ENCODE results near the gene RFC4. TPM values are rescaled to one million over a fixed set of nuclear protein-coding genes. Genes with fewer than 3 reads are reported as not detected.

RFC4 gene
- total RNA-seq, 2 donors from 2014 or later, result 13.4 to 40.4 TPM

DNA sequence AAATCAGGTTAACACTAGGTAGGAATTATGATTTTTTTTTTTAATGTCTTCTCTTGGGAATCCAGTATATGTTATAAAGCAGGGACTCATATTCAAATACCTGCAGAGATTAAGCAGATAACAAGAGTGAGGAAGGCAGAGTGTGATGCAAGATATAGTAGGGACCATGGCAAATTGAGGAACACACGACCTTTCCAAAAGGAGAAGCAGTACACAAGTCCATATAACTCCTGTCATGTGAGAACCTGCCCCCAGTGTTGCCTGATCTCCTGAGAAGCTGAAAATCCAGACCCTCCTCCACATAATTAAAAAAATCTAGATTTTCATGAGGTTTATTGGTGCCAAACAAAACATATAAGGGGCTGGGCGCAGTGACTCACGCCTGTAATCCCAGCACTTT lies 3.6 kb downstream of the RFC4 start:
- TF ChIP-seq, protein P1, sequence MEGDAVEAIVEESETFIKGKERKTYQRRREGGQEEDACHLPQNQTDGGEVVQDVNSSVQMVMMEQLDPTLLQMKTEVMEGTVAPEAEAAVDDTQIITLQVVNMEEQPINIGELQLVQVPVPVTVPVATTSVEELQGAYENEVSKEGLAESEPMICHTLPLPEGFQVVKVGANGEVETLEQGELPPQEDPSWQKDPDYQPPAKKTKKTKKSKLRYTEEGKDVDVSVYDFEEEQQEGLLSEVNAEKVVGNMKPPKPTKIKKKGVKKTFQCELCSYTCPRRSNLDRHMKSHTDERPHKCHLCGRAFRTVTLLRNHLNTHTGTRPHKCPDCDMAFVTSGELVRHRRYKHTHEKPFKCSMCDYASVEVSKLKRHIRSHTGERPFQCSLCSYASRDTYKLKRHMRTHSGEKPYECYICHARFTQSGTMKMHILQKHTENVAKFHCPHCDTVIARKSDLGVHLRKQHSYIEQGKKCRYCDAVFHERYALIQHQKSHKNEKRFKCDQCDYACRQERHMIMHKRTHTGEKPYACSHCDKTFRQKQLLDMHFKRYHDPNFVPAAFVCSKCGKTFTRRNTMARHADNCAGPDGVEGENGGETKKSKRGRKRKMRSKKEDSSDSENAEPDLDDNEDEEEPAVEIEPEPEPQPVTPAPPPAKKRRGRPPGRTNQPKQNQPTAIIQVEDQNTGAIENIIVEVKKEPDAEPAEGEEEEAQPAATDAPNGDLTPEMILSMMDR (IDR thresholded peaks at IDR 0.05), result no peak
- Histone ChIP-seq H3K9ac (ENCODE audit: low read depth in 2 of 2, low read length in 2 of 2) (no peak overlapping the region), H3K4me1 (peaks cover 7% of the 10 kb centered on the region), H3K9me3 (no peaks in the 10 kb centered on the region), H3K27ac (no peak overlapping the region), H3K4me3 (no peak overlapping the region), H3K27me3 (no peaks in the 10 kb centered on the region), H3K36me3 (no peaks in the 10 kb centered on the region)
- intact Hi-C loops (cut with DNase I), result no loop called here
- DNase-seq, result no peak

DNA sequence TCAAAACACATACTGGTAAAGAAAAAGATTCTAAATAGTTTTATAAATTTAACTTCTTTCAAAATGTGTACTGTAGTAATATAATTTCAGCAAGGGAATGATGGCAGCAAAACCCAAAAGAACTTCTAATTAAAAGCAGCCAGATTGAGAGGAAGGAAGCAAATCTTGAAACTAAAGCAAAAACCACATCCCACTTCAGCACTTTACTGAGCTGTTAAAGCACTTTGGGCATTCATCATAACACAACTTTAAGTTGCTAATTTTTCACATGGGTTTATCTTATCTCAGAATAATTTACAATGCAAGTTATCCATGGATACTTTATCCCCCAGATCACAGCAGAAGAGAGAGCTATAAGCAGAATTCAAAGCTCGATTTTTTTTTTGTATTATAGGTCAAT lies 6.0 kb downstream of the RFC4 start:
- TF ChIP-seq, protein P1 (IDR thresholded peaks at IDR 0.05), result no peak
- Histone ChIP-seq H3K9ac (ENCODE audit: low read depth in 2 of 2, low read length in 2 of 2) (no peak overlapping the region), H3K36me3 (no peaks in the 10 kb centered on the region), H3K9me3 (no peaks in the 10 kb centered on the region), H3K4me3 (no peak overlapping the region), H3K27me3 (no peaks in the 10 kb centered on the region), H3K27ac (no peak overlapping the region), H3K4me1 (no peaks in the 10 kb centered on the region)
- no peak for DNase-seq
- intact Hi-C loops (cut with DNase I), result no loop called here

DNA sequence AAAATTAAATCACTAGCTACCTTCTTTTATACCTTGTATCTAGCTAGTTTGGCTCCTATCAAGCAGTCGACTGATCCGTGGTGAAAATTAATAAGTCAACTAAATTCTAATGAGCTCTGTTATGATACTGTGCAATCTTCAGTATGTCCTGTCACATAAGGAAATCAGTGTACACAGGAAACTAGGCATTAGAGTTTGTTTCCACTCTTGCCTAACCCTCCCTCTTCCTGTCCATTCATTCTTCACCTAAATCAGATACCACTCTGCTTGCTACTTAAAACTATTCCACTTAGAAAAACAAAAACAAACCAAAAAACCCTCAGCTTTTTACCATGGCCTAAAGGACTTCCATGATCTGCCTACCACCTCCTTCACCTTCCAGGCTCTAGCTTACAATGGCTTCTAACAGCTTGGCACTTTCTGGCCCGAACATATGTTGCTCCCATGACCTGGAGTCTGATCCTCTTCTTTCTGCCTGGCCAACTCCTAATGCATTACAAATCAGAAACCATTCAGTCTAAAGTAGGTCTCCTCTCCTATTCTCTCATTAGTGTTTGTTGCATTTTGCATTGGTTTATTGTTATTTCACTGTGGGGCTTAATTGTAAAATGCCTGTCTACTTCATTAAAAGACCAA lies 7.9 kb downstream of the RFC4 start:
- no peak overlapping the region for H3K27ac ChIP-seq
- H3K27me3 ChIP-seq, result no peaks in the 10 kb centered on the region
- no peak overlapping the region for H3K9ac ChIP-seq (ENCODE audit: low read depth in 2 of 2, low read length in 2 of 2)
- no peak overlapping the region for H3K4me3 ChIP-seq
- no peaks in the 10 kb centered on the region for H3K36me3 ChIP-seq
- TF ChIP-seq, protein P1 (IDR thresholded peaks at IDR 0.05), result no peak
- no peaks in the 10 kb centered on the region for H3K4me1 ChIP-seq
- no peaks in the 10 kb centered on the region for H3K9me3 ChIP-seq
- intact Hi-C loops (cut with DNase I), result no loop called here
- no peak for DNase-seq

DNA sequence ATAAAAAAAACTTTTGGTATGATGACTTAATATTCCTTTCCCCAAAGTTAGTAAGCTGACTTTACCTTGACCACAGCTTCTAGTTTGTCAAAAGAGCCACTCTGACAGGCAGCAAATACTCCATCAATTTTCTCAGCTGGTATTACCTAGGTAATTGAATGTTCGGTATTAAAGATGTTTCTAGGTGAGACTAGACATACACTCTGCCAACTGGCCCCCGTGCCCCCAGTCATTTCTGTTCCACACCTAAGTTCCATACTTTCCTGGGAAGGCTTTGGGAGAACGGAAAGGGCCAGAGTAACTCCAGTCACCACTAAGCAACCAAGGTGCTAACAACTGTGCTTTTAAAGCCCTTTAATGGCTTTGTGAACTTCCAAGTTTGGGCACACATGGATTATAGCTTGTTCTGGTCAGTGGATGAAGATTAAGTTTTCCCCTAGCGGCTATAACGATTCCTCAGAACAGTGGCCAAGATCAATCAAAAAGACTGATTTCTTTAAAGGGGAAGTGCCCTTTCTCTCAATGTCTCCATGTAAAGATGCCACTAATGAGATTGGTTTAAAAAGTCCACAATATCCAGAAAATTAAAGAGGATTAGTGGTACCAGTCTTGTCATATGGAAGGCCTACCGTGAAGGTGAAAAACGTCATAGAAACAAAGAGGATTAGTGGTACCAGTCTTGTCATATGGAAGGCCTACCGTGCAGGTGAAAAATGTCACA lies 15.9 kb downstream of the RFC4 start:
- H3K4me1 ChIP-seq, result peaks cover 4% of the 10 kb centered on the region
- peaks cover 27% of the 10 kb centered on the region for H3K36me3 ChIP-seq
- H3K9me3 ChIP-seq, result no peaks in the 10 kb centered on the region
- TF ChIP-seq, protein P1 (IDR thresholded peaks at IDR 0.05), result no peak
- H3K9ac ChIP-seq (ENCODE audit: low read depth in 2 of 2, low read length in 2 of 2), result no peak overlapping the region
- H3K4me3 ChIP-seq, result no peak overlapping the region
- intact Hi-C loops (cut with DNase I), result no loop called here
- DNase-seq, result no peak
- H3K27ac ChIP-seq, result no peak overlapping the region
- H3K27me3 ChIP-seq, result no peaks in the 10 kb centered on the region

DNA sequence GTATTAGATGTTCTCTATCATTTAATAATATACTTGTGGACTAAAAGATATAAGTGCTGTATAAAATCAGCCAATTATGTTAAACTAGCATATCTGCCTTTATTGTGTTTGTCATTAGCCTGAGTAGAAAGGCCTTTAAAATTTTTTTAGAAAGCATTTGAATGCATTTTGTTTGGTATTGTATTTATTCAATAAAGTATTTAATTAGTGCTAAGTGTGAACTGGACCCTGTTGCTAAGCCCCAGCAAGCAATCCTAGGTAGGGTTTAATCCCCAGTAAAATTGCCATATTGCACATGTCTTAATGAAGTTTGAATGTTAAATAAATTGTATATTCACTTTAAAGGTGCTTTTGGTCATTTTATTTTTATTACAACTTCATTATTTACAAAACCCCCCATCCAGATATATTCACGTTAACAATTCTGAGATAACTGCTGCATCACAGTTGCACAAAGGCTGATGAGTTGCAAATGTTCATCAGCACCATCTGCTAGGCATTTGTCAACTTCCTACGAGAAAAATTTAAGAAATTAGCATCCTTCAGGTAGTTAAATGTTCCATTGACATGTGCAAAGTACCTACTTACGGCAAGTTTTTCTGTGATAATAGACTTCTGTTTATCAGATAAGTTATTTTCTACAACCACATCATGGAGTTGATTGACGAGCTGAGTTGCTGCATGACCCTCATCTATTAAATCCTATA lies 16.6 kb downstream of the RFC4 start:
- TF ChIP-seq, protein P1 (IDR thresholded peaks at IDR 0.05), result no peak
- H3K9me3 ChIP-seq, result no peaks in the 10 kb centered on the region
- no peak overlapping the region for H3K4me3 ChIP-seq
- H3K36me3 ChIP-seq, result peaks cover 33% of the 10 kb centered on the region
- no peak overlapping the region for H3K27ac ChIP-seq
- DNase-seq, result no peak
- peaks cover 5% of the 10 kb centered on the region for H3K4me1 ChIP-seq
- H3K9ac ChIP-seq (ENCODE audit: low read depth in 2 of 2, low read length in 2 of 2), result no peak overlapping the region
- intact Hi-C loops (cut with DNase I), result no loop called here
- no peaks in the 10 kb centered on the region for H3K27me3 ChIP-seq

All from colonic mucosa (tissue), 4 donors.